ENCODE data around the gene CCDC57. TPM values are rescaled to one million over a fixed set of nuclear protein-coding genes. Genes with fewer than 3 reads are reported as not detected.
"Not testable (repeated sequence)": the region's sequence is repeated elsewhere in the genome, so short reads cannot be mapped to it uniquely, and the experiment has no call there.

Gene CCDC57
- total RNA-seq, 4 donors from 2014 or later, result 8.4 to 21.6 (median 16.4) TPM

- no peaks in the 10 kb centered on the region for H3K27me3 ChIP-seq
- TF ChIP-seq EP300 (IDR thresholded peaks at IDR 0.05) (no peak), POLR2A (IDR thresholded peaks at IDR 0.05; ENCODE audit: low read depth) (no peak)
- no peak for DNase-seq (ENCODE audit: extremely low spot score)
- H3K27ac ChIP-seq (replicated peaks in 1 of 4), result peak overlapping the region; percentile 13 to 72 (median 56)
- H3K4me3 ChIP-seq, result no peak overlapping the region
- H3K36me3 ChIP-seq, result no peaks in the 10 kb centered on the region
- intact Hi-C loops (cut with DNase I), result no loop called here
- 78% methylated on average over 16 of the region's 25 CpGs for WGBS
- H3K4me1 ChIP-seq, result peaks cover 26 to 59% (median 44%) of the 10 kb centered on the region in 4 donors
- no peaks in the 10 kb centered on the region for H3K9me3 ChIP-seq
Measured at GRCh38 chr17:82215095-82215971, 2.7 kb upstream of the CCDC57 start.

DNA sequence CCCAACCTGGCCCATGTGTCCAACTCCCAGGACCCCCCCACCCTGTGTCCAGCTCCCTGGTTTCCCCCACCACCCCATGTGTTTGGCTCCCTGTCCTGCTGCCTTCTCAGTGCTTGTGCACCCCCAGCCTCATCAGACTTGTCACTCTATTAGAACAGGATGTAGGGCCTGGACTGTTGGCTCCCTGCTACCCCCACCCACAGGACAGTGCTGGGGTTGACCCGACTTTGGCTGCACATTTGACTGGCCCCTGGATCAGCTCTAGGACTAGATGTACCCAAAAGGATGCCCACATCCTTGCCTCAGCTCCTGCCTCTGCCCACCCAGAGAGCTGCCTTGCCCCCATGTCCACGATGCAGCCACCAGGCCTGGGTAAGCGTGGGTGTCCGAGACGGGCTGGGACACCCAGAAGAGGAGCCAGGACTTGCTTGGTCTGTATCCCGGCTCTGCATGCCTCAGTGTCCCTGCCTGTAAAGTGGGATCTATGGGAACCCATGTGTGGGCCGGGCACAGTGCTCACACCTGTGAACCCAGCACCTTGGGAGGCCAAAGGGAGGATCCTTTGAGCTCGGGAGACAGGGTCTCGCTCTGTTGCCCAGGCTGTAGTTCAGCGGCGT is 1.5 kb upstream of the CCDC57 start:
- intact Hi-C loops (cut with DNase I), result no loop called here
- TF ChIP-seq EP300 (IDR thresholded peaks at IDR 0.05), result no peak
- H3K36me3 ChIP-seq, result no peaks in the 10 kb centered on the region
- peaks cover 26 to 59% (median 44%) of the 10 kb centered on the region in 4 donors for H3K4me1 ChIP-seq
- no peaks in the 10 kb centered on the region for H3K9me3 ChIP-seq
- H3K27ac ChIP-seq (replicated peaks in 1 of 4), result no peak overlapping the region
- 85% methylated on average over 11 of the region's 11 CpGs for WGBS
- H3K4me3 ChIP-seq, result no peak overlapping the region
- DNase-seq (ENCODE audit: extremely low spot score), result no peak
- no peaks in the 10 kb centered on the region for H3K27me3 ChIP-seq

DNA sequence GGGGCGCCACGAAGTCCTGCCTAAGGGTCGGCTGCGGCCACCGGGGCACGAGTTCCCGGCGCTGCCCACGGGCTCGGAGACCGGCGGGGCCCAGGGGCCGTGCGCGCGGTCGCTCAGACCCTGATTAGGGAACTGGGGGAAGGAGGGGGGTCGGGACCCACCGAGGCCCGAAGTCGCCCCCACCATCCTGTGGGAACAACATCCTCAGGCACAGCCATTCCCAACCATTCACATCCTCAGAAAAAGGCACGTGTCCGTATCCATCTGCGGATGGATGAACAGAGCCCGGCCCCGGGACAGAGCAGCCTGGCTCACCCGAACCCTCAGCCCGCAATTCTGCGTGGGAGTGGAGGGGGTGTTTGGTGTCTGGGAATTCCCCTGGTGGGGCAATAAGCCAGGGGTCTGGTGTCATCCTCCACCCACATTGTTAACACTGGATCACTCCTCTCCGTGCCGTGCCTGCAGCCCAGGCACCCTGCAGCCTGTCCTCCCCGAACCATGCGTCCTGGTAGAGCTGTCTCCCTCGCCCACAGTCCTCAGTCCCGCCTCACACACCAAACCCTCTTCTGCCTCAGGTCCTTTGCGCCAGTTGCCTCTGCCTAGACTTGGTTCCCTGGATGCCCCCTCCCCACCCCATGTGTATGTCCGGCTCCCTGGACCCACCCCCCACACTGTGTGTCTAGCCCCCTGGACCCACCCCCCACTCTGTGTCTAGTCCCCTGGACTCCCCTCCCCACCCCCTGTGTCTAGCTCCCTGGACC is 789 bp upstream of the CCDC57 start:
- DNase-seq (ENCODE audit: extremely low spot score), result no peak
- TF ChIP-seq POLR2A (IDR thresholded peaks at IDR 0.05; ENCODE audit: low read depth), result no peak
- no peak for TF ChIP-seq EP300 (IDR thresholded peaks at IDR 0.05)
- TF ChIP-seq, protein P1, sequence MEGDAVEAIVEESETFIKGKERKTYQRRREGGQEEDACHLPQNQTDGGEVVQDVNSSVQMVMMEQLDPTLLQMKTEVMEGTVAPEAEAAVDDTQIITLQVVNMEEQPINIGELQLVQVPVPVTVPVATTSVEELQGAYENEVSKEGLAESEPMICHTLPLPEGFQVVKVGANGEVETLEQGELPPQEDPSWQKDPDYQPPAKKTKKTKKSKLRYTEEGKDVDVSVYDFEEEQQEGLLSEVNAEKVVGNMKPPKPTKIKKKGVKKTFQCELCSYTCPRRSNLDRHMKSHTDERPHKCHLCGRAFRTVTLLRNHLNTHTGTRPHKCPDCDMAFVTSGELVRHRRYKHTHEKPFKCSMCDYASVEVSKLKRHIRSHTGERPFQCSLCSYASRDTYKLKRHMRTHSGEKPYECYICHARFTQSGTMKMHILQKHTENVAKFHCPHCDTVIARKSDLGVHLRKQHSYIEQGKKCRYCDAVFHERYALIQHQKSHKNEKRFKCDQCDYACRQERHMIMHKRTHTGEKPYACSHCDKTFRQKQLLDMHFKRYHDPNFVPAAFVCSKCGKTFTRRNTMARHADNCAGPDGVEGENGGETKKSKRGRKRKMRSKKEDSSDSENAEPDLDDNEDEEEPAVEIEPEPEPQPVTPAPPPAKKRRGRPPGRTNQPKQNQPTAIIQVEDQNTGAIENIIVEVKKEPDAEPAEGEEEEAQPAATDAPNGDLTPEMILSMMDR (IDR thresholded peaks at IDR 0.05), result no peak
- TF ChIP-seq POLR2AphosphoS5 (IDR thresholded peaks at IDR 0.05), result no peak

GRCh38 chr17:82210655-82211054 is 2.0 kb downstream of the CCDC57 start:
- DNase-seq (ENCODE audit: extremely low spot score); H3K4me3 ChIP-seq; H3K9me3 ChIP-seq; intact Hi-C loops (cut with DNase I); H3K27ac ChIP-seq (replicated peaks in 1 of 4); H3K27me3 ChIP-seq; H3K36me3 ChIP-seq: not testable (repeated sequence)
- H3K4me1 ChIP-seq, result peaks cover 16 to 42% (median 33%) of the 10 kb centered on the region in 4 donors
- 95% methylated on average over 11 of the region's 11 CpGs for WGBS

More for the DNA sequence above, 789 bp upstream of the CCDC57 start:
- Histone ChIP-seq H3K27ac (replicated peaks in 1 of 4) (peak overlapping the region; percentile 87 to 92 (median 89)), H3K27me3 (no peaks in the 10 kb centered on the region), H3K36me3 (no peaks in the 10 kb centered on the region), H3K4me3 (peak overlapping the region; percentile 70 to 98 (median 97)), H3K9me3 (no peaks in the 10 kb centered on the region), H3K4me1 (peaks cover 26 to 59% (median 44%) of the 10 kb centered on the region in 4 donors)
- 18% methylated on average over 13 of the region's 37 CpGs for WGBS
- intact Hi-C loops (cut with DNase I), result no loop called here

- 25% methylated on average over 12 of the region's 21 CpGs for WGBS
- TF ChIP-seq, protein P1 (IDR thresholded peaks at IDR 0.05), result peak; percentile 92 to 95 (median 95)
- TF ChIP-seq EP300 (IDR thresholded peaks at IDR 0.05) (no peak), POLR2AphosphoS5 (IDR thresholded peaks at IDR 0.05) (peak; percentile 78 to 79)
- H3K9me3 ChIP-seq, result no peaks in the 10 kb centered on the region
Measured at GRCh38 chr17:82205720-82206508, 6.7 kb downstream of the CCDC57 start.

More at GRCh38 chr17:82205720-82206508, 6.7 kb downstream of the CCDC57 start:
- H3K4me3 ChIP-seq, result peak overlapping the region in 3 of 4 donors; percentile 11 to 16 (median 15)
- no peaks in the 10 kb centered on the region for H3K27me3 ChIP-seq
- intact Hi-C loops (cut with DNase I), result loop anchor here (1.0 kb wide), 1 partner anchor 115 kb away; no protein-coding TSS in a partner anchor
- peak; percentile 94 for DNase-seq (ENCODE audit: extremely low spot score)
- H3K4me1 ChIP-seq, result peaks cover 4 to 19% (median 15%) of the 10 kb centered on the region in 4 donors
- H3K36me3 ChIP-seq, result peaks cover under 1 to 17% (median 6%) of the 10 kb centered on the region in 4 donors
- H3K27ac ChIP-seq (replicated peaks in 1 of 4), result peak overlapping the region; percentile 53 to 70 (median 62)

Data from esophagus muscularis mucosa (tissue), 4 donors.